HL-60 (cell line): Measurements from ENCODE around the gene SLC35C1.
"Not testable (repeated sequence)": the region's sequence is repeated elsewhere in the genome, so short reads cannot be mapped to it uniquely, and the experiment has no call there.

Source experiments
- CTCF ChIP-seq: IDR thresholded peaks from one replicate; pipeline ENCODE4 v1.5.1; 2011; ENCODE audit warnings: low read length, control low read depth, inconsistent platforms; ENCODE audit not compliant: insufficient read depth
- GABPA ChIP-seq: IDR thresholded peaks from 2 replicates; pipeline ENCODE4 v1.6.1; 2012; ENCODE audit warnings: low read depth
- POLR2AphosphoS5 ChIP-seq: IDR thresholded peaks from 2 replicates; pipeline ENCODE4 v1.6.1; 2012; ENCODE audit warnings: low read depth

GRCh38 chr11:45840251-45840650 lies 35.3 kb downstream of the SLC35C1 start:
- TF ChIP-seq CTCF, POLR2AphosphoS5, GABPA: not testable (repeated sequence)
